IPS-18c (cell line): ENCODE data around the gene USP49.

Source experiments
- H3K4me3 ChIP-seq: 2 replicates; pipeline ENCODE4 v1.7.0; 2013; ENCODE audit warnings: low read depth, mild to moderate bottlenecking, low read length, moderate library complexity; ENCODE audit not compliant: insufficient read depth
- H3K9me3 ChIP-seq: one replicate; pipeline ENCODE4 v1.6.1; 2013; ENCODE audit warnings: mild to moderate bottlenecking, low read length, moderate library complexity; ENCODE audit not compliant: control insufficient read depth, insufficient read depth

Gene USP49

GRCh38 chr6:41799559-41799911 is 95.6 kb downstream of the USP49 start:
- H3K4me3 ChIP-seq, result no peak overlapping the region

DNA sequence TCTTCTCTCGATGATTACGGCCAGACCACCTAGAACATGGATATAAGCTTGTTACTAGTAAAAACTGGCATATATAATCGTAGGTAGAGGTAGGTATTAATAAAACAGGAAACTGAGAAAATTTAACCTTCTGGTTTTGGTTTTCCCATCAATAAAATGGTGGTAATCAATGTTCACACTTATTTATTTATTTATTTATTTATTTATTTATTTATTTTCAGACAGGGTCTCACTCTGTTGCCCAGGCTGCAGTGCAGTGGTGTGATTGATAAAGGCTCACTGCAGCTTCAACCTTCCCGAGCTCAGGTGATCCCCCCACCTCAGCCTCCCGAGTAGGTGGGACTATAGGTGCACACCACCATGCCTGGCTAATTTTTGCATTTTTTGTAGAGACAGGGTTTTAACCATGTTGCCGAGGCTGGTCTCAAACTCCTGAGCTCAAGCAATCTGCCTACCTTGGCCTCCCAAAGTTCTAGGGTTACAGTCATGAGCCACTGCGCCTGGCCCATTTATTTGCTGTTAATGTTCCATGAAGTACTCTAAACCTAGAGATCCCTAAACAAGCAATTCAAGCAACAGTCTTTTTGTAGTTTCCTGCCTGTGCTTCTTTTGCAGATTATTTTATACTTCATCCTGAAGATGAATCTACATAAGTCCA is 96.1 kb downstream of the USP49 start:
- H3K9me3 ChIP-seq, result no peaks in the 10 kb centered on the region
- no peak overlapping the region for H3K4me3 ChIP-seq

More at GRCh38 chr6:41799559-41799911, 95.6 kb downstream of the USP49 start:
- H3K9me3 ChIP-seq, result no peaks in the 10 kb centered on the region

DNA sequence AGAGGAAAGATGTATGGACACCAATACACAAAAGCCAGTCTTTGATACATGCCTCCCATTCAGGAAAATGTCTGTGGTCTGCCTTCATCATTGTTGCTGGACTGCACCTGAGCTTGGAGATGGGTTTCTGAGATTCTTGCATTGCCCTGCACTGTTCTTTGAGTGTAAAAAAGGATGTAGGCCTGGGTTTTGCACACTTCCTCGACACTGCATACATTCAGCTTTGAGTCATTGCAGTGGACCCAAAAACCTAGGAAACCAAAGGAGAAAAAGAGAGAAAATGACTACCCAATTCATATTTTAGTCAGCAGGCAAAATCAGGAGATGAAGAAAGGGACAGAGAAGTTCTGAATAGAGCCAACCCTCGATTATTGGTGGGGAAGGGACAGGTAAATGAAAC is 98.7 kb downstream of the USP49 start:
- H3K4me3 ChIP-seq, result no peak overlapping the region
- no peaks in the 10 kb centered on the region for H3K9me3 ChIP-seq

DNA sequence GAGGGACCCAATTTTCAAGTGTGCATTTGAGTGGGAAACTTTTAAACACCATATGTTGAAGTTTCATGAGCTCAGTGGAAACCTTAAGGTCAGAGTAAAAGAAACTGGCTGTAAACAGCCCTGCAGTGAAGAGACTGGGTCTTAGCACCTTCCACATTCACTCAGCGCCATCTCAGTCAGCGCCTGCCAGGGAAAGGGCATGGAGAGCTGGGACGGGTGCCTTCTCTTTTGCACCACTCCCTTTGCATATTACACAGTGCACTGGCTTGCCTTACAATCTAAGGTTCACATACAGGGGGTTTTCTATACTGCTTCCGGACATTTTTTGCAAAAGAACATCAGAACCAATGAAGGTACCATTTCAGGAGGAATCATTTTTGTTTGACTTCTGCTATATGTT is 103.2 kb downstream of the USP49 start:
- Histone ChIP-seq H3K9me3 (no peaks in the 10 kb centered on the region), H3K4me3 (no peak overlapping the region)

DNA sequence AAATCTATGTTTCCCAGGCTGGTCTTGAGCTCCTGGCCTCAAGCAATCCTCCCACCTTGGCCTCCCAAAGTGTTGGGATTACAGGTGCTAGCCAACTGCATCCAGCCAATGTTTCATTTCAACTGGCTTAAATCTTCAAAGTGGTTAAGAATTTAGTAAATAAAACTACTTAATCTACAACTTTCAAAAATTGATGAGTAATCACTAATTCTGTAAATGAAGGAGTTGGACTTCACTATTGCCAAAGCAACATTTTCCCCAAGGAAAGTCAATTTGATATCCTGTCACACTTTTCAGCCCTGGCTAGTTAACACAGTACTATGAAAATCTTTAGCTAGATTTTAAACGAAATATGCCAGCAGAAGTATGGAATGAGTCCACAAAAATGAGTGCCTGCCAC is 103.9 kb downstream of the USP49 start:
- no peak overlapping the region for H3K4me3 ChIP-seq
- H3K9me3 ChIP-seq, result no peaks in the 10 kb centered on the region

DNA sequence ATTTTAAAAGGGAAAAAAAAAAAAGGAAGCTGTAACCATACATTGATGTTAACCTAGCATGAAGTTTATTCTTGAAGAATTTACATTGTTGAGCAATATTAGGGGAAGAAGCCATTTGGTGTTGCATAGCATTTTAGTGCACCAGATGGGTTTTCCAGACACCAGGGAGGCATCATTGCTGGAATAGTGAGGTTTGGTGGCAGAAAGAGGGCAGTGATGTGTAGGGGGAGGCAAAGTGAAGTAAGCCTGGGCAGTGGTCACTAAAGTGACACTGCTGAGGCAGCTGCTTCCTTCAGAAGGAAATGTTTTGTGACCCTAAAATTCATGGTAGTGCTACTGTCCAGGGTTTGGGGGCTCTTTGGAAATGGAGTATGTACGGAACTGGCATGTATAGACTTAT is 105.1 kb downstream of the USP49 start:
- Histone ChIP-seq H3K9me3 (no peaks in the 10 kb centered on the region), H3K4me3 (no peak overlapping the region)

GRCh38 chr6:41789390-41789724 is 105.8 kb downstream of the USP49 start:
- H3K4me3 ChIP-seq, result no peak overlapping the region
- H3K9me3 ChIP-seq, result no peaks in the 10 kb centered on the region

DNA sequence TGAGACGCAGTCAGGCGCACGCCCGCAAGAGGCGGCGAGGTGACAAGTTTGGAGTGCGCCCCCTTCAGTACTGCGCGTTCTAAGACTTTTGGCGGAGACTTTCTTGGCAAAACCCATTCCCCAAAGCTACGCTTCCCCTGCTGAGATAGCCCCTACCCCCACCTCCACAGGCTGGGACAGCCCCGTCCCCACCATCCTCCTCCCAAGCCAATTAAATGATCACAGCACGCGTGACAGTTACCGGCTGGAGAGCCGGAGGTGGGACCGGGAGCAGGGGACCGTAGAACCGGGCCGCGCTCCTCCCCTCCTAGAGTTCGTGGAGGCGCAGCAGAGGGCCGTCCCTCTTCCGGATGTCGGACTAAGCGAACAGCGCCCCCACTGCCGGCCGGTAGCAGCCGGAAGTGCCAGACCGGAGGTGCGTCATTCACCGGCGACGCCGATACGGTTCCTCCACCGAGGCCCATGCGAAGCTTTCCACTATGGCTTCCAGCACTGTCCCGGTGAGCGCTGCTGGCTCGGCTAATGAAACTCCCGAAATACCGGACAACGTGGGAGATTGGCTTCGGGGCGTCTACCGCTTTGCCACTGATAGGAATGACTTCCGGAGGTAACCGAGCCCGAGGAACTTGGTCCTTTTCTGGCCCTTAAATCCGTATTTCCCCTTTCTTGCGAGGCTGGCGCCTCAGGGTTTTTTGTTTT is 107.8 kb downstream of the USP49 start, which contains the start of gene TOMM6:
TSS of gene TOMM6 (plus strand) at position 476 of the 699 bp plus-strand sequence. CDS start at position 480, 4 bp downstream.
- Histone ChIP-seq H3K4me3 (peak within 1 kb of the TSS; percentile 100), H3K9me3 (no peaks in the 10 kb centered on the region)

- peak overlapping the region; percentile 100 for H3K4me3 ChIP-seq
- no peaks in the 10 kb centered on the region for H3K9me3 ChIP-seq
Observed at GRCh38 chr6:41786451-41787218, 108.5 kb downstream of the USP49 start.

DNA sequence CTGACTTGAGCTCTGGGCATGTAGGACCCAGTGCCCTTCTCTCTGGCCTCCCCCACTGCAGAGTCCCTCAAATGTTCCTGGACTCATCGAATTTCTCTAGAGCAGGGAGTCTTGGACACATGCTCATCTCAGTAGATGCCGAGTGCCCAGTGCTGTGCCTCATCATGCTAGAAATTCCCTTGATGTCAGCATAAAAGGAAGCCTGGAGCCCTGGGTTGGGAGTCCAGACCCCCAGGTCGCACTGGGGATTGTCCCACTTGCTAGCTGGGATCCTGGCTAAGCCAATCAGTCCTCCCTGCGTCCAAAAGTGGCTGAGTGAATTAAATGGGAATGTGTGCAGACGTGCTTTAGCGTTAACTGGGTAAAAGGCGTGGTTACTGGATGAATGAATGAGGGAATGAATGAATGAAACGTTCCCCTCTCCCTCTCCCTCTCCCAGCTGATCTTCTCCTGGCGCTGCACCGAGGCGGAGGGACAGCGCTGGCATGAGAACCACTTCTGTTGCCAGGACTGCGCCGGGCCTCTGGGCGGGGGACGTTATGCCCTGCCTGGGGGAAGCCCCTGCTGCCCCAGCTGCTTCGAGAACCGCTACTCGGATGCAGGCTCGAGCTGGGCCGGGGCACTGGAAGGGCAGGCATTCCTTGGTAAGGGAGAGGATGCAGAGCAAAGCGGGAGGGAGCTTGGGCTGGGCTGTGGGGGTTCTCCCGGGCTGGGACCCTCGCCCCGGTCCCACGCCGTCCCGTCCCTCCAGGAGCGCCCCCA is 109.3 kb downstream of the USP49 start:
- Histone ChIP-seq H3K4me3 (peak overlapping the region; percentile 100; the same call in 1 of the 2 replicates), H3K9me3 (no peaks in the 10 kb centered on the region)

GRCh38 chr6:41785254-41785653 is 109.9 kb downstream of the USP49 start:
- Histone ChIP-seq H3K4me3 (no peak overlapping the region), H3K9me3 (no peaks in the 10 kb centered on the region)

DNA sequence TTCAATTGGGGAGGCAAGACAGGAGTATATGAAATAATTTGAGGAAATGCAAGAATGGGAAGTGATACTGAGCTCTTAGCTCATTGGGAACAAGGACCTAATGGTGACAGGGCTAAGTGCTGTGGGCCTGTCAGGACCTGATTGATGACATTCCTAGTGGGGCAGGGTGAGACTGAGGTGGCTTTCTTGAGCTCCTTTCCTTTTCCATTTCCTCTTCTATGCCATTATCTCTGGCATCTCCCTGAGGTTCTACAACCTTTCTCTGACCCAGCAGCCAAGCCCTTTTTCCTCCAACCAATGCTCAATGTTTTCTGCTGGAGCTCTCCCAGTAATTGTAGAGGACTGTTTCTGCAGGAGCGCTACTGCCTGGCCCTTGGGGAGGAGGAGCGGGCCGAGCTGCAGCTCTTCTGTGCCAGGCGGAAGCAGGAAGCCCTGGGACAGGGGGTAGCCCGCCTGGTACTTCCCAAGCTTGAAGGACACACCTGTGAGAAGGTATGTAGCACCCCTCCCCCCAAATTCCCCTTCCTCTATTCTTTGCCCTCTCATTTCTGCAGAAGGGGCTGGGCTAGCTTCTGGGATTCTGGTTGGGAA is 110.5 kb downstream of the USP49 start:
- Histone ChIP-seq H3K4me3 (no peak overlapping the region), H3K9me3 (no peaks in the 10 kb centered on the region)

DNA sequence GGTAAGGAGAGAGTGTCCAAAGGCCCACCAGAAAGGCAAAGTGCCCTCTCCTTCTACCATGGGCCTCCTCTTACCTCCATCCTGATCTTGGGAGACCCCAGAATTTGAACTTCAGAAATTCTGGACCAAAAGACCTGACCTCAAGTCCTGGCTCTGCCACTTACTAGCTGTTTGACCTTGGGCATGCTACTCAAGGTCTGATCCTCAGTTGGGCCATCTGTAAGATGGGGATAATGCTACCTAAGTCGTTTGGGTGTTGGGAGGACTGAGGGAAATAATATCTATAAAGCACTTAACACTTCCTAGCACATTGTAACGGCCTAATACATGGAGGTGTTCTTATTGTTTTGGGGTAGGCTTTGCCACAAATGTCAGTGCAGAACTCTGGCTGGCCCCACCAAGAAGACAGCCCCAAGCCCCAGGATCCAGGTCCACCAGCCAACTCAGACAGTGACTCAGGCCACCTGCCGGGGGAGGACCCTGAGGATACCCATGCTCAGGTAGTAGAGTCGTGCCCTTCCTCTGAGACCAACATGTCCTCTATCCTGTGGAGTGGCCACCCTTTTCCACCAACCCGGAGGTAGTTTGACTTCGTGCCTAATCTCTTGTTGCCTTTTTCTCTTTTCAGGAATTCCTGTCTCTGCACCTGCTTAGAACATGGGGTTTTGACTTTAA is 111.9 kb downstream of the USP49 start:
- H3K9me3 ChIP-seq, result no peaks in the 10 kb centered on the region
- H3K4me3 ChIP-seq, result no peak overlapping the region

- H3K9me3 ChIP-seq, result no peaks in the 10 kb centered on the region
- H3K4me3 ChIP-seq, result peak overlapping the region; percentile 59; the same call in 1 of the 2 replicates
Observed at GRCh38 chr6:41781366-41781730, 113.8 kb downstream of the USP49 start.

GRCh38 chr6:41780551-41781365 is 114.4 kb downstream of the USP49 start, which contains the start of gene PRICKLE4:
Gene PRICKLE4, plus strand, starts transcription at chr6:41780782. Its CDS starts 2,692 bp downstream, at chr6:41783474.
- H3K4me3 ChIP-seq, result peak within 1 kb of the TSS; percentile 74
- no peaks in the 10 kb centered on the region for H3K9me3 ChIP-seq
